ENCODE measurements around the gene SLC6A19.

Gene SLC6A19

DNA sequence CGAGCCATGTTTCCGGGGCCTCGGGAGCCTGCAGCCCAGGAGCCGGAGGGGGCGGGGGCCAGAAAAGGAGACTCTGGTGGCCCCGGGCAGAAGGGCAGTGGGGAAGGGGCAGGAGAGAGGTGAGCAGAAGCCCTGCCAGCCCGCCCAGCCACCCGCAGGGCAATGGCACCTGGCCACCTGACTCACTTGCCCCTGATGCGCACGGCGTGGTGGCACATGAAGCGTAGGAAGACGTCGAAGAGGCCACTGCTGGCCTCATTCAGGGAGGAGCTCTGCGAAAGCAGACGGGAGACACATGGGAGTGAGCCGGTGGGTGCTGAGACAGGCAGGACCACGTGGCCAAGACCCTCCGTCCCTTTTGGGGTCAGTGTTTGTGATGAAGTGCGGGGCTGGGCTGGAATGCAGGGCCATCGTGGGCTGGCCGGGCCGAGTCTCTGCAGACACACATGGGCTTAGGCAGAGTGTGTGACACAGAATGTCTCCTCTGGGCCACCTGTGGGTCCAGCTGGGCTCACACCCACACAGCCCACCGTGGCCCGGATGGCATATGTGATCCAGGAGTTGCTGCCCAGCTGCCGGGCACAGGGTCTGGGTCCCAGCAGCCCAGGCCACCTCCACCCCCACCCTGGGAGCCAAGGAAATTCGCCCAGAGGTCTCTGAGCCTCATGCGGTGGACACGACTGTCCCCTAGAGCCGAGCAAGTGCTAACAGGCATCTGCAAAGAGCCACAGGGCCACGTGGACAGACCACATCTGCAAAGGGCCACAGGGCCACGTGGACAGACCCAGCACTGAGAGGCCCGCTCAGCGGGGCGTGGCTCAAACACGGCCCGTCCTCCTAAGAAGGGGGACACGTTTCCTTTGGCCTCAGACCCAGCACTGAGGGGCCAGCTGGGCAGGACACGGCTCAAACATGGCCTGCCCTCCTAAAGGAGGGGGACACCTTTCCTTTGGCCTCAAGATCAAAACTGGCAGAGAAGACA lies 69.8 kb downstream of the SLC6A19 start:
- no peak for DNase-seq

DNA sequence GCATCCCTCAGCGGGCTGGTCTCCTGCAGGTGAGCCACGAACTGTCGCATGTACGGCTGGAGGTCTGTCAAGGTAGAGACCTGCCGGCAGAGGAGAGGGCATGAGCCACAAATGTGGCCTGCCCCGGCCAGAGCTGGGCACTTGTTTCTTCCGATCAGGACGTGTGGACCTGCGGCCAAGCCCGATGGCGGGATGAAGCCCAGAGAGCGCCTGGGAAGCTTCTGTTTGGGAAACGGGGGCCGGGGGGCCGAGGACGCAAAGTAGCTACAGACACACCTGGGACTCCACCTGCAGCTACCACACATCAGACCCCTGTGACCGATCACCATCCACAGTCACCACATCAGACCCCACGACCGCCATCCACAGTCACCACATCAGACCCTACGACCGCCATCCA lies 70.8 kb downstream of the SLC6A19 start:
- no peak for DNase-seq

DNA sequence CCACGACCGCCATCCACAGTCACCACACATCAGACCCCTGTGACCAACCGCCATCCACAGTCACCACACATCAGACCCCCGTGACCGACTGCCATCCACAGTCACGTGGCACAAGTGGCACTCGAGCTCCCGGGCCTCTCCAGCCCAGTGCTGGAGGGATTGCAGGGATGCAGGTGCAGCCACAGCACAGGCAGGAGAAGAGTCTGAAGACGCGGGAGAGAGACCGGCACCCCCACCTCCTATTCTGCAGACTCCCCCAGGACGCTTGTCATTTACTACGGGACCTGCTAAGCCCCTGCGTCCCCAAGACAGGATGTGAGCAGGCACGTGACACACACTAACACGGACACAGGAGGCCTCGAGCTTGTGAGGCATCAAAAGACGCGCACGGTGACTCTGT lies 72.3 kb downstream of the SLC6A19 start:
- no peak for DNase-seq

DNA sequence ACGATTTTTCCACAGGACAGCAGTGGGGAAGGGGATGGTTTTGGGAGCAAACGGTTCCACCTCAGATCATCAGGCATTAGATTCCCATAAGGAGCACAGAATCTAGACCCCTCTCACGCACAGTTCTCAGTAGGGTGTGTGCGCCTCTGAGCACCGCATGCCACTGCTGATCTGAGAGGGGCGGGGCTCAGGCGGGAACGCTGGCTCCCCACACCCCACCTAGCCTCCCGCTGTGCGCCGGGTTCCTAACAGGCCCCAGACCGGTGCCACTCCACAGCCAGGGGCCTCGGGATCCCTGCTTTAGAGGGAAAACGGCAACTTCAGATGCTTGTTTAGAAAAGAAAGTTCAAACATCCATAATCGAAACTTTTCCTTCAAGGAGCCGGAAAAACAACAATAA lies 73.1 kb downstream of the SLC6A19 start:
- DNase-seq = no peak
